GM15510 (cell line): Measurements from ENCODE around the gene C1GALT1.

Experiments
- POLR2A ChIP-seq: IDR thresholded peaks from 3 replicates; pipeline ENCODE4 v1.6.1; 2011; ENCODE audit warnings: borderline replicate concordance; ENCODE audit not compliant: insufficient read length; ENCODE audit errors: extremely low read depth

Gene C1GALT1

DNA sequence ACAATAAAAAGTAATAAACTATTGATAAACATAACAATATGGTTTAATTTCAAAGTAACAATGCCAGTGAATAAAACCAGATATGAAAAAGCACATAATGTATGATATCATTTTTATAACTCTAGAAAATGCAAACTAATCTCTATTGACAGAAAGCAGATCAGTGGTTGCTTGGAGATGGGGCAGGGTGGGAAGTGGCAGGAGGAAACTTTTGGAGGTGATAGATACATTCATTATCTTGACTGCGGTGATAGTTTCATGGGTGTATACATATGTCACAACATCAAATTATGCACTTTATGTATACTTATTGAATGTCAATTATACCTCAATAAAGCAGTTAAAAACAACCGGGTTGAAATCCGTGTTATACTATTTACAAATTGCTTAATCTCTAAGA lies 16.0 kb upstream of the C1GALT1 start:
- TF ChIP-seq POLR2A, result no peak

DNA sequence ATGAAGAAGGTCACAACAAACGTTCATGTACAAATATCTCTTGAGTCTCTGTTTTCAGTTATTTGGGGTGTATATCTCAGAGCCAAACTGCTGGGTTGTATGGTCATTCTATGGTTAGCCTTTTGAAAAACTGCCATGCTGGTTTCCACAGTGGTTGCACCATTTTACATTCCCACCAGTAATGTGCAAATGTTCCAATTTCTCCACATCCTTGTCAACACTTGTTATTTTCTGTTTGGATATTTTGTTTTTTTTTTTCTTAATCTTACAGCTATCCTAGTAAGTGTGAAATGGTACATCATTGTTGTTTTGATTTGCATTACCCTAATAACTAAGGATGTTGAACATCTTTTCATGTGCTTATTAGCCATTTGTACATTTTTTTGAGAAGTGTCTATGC lies 13.0 kb upstream of the C1GALT1 start:
- no peak for TF ChIP-seq POLR2A

DNA sequence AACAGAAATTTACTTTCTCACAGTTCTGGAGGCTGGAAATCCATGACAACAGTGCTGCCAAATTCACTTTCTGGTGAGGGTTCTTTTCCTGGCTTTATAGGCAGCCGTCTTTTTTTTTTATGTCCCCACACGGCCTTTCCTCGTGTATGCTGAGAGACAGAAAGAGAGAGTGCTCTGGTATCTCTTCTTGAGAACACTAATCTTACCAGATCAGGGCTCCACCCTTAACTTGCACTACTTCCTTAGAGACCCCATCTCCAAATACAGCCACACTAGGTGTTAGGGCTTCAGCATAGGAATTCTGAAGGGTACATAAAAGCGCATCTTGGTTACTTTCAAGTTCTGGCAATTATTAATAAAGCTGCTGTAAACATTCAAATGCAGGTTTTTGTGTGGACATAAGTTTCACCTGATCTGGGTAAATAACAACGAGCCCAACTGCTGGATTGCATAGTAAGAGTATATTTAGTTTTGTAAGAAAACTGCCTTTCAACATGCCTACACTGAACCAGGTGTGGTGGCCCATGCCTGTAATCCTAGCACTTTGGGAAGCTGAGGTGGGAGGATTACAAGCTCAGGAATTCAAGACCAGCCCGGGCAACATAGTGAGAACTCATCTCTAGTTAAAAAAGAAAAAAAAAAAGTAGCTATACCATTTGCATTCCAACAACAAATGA lies 8.2 kb upstream of the C1GALT1 start:
- no peak for TF ChIP-seq POLR2A

GRCh38 chr7:7175075-7175695 lies 7.2 kb upstream of the C1GALT1 start:
- no peak for TF ChIP-seq POLR2A

DNA sequence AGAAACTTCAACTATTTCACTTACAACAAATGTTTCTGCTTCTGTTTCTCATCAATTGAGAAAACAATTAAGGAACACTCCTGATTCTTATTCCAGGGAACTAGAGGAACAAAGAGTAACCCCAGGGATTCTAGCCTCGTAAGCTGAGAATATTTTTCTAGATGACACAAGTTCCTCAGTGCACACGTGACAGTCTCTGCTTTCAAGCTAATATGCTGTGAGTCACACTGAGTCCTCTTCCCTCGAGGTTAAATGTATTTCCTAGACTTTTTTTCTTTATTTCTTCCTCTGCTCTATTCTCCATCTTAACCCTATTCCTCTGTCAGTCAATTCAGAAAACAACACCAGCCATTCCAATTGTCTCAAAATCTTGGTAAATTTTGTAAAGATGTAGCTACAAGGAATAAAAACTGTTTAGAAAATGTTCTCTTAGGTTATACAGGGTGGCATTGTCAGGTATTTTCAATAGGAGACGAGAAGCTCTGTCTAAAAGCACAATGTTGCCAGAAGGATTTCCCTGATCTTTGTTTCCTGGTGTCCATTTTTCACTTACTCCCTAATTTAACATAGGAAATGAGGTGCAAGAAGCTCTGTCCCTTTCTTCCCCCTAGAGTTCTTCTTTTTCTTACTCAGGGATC lies 5.8 kb upstream of the C1GALT1 start:
- TF ChIP-seq POLR2A, result no peak

DNA sequence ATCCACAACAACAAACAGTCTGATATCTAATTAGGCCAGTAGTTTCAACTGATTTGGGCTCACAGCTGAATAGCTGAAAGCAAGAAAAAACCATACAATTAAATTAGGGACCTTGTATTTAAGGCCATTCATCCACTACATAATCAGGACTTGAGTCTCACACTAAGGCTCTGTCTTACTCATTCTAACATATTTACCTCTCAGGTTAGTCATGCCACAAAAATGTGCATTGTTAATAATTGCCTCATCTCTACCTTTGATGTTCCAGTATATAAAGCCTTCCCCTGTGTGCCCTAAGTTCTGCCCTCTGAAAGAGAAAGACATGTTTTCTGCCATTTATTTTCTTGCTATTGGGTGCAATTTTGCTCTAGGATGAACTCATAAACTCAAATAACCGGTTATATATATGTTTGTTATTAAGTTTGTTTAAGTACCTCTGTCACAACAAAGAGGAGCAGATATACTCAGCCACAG lies 5.3 kb upstream of the C1GALT1 start:
- TF ChIP-seq POLR2A, result no peak

DNA sequence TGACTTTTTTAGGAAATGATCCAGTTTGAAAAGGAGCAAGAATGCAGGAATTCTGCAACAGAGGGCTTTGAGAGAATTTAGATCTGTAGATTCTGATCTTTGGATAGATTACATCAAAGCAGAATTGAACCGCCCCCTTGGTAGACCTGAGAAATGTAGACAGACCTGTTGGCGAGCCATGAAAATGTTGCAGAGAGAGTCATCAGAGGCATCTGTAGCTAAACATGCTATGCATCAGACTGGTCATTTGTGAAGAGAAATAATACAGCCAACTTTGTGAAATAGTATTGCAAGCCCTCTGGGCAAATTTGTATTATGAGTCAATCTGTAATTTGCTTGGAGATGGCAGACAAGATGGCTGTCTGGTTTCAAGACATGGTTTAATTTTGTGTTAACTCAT lies 4.3 kb upstream of the C1GALT1 start:
- TF ChIP-seq POLR2A, result no peak

- TF ChIP-seq POLR2A, result no peak
Observed at GRCh38 chr7:7178906-7179305, 3.4 kb upstream of the C1GALT1 start.

- TF ChIP-seq POLR2A, result no peak
Observed at GRCh38 chr7:7180725-7181449, 1.5 kb upstream of the C1GALT1 start.

- TF ChIP-seq POLR2A, result no peak
Observed at GRCh38 chr7:7181519-7182155, 707 bp upstream of the C1GALT1 start.

DNA sequence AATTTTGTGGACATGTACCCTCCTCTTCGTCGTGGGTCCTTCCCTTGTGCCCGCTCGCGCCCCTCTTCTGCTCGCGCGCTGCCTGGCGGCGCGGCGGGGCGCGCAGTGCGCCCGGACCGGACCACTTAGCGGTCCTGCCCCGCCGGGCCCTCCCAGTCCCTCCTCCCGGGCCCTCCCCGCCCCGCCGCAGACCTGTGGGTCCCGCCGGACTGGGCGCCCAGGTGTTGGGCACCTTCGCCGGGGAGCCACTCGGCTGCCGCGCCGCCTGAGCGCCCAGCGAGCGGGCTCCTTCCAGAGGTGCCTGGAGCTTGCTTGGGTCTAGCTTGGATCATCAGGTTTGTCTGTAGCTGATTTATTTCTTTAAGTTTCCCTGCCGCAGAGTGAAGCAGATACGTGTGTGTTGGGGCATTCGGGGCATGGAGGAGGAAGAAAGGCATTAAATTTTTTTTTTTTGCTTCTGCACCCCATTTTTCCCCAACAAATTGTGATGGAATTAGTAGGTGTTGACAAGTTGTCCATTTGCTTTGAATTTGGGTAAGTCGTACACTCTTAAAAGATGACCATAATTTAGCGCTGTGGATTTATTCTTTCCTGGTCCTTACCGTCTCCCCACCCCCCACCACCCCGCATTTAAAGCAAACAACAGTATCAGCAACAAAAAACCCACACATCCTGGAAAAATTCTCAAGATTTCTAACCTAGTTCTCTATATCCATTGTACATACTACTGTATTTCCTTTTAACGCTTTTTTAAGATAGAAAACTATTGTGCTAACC lies 905 bp downstream of the C1GALT1 start:
- TF ChIP-seq POLR2A, result no peak

DNA sequence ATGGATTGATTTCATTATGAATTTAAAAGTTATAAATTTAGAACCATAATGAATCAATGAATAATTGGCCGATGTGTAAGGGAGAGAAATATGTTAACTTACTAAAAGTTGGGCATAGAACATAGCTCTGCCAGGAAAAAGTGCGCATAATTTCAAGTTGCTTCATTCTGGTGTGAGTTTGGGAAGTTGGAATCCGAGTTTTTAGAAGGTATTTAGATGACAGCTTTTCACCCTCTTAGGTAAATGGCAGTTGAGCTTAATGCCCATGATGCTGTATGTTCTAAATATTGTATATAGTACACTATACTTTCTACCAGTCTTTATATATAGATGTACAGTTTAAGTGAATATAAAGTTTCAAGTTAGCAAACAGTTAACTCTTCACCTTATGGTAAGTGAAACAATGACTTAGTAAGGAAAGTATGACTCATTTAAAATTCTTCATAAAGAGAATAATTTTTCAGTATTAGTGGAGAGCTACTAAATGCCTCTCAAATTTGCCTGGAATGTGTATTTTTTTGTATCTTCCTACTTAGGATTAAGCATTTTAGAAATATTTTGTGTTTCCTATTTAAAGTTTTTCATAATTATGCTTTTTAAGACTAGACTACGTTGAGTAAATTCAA lies 1.6 kb downstream of the C1GALT1 start:
- TF ChIP-seq POLR2A, result no peak

DNA sequence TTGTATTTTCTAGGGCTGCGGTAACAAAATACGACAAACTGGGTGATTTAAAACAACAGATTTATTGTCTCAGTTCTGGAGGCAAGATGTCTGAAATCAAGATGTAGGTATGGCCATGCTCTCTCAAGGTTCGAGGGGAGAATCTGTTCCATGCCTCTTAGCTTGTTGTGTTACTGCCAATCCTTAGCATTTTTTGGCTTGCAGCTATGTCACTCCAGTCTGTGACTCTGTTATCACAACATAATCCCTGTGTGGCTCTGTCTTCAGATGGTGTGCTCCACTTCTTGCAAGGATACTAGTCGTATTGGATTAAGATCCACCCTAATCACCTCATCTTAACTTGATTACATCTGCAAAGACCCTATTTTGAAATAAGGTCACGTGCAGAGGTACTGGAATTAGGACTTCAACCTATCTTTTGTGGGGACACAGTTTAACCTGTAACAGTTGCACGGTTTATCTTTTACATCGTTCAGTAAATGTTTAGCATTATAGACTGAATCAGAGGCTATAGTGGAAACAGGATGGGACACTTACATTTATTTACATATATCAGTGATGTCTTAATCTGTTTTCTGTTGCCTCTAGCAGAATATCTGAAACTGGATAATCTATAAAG lies 3.1 kb downstream of the C1GALT1 start:
- no peak for TF ChIP-seq POLR2A
